GM12878 (cell line): ENCODE data around the gene MS4A12. TPM values are rescaled to one million over a fixed set of nuclear protein-coding genes. Genes with fewer than 3 reads are reported as not detected.

Experiments used
- ATAC-seq: fragments of 200-7000 bp; cut with Tn5 transposase; 3 replicates; pipeline ENCODE4 v1.9.1; 2020; ENCODE audit warnings: mild to moderate bottlenecking, moderate library complexity
- BruUV-seq: library from RNA; stranded (reverse); fragments of 400-500 nt; replicated peaks from 2 replicates; lab custom pipeline; 2021; lab: Mats Ljungman, UMichigan
- CTCF ChIA-PET: fragments of 300-600 bp; sonication (Branson Sonifier 250); formaldehyde crosslinking; extraction: SDS; loops from one replicate; lab custom pipeline; 2021; ENCODE audit warnings: inconsistent platforms; lab: Yijun Ruan, JAX
- POLR2A ChIA-PET: fragments of 350-600 bp; formaldehyde crosslinking; extraction: SDS; loops from one replicate; lab custom pipeline; 2021; ENCODE audit warnings: inconsistent platforms; lab: Charles Lee
- RAD21 ChIA-PET: fragments of 300-600 bp; sonication (Branson Sonifier 250); formaldehyde crosslinking; loops from one replicate; lab custom pipeline; 2023; ENCODE audit warnings: antibody characterized with exemption; ENCODE audit not compliant: unreplicated experiment; lab: Charles Lee
- SMC1A ChIA-PET: fragments of 300-600 bp; sonication (Branson Sonifier 250); formaldehyde crosslinking; loops from one replicate; lab custom pipeline; 2023; ENCODE audit not compliant: unreplicated experiment, uncharacterized antibody; lab: Charles Lee
- DNase-seq: peaks from one replicate; pipeline ENCODE4 v3.0.0-alpha.2; 2011; ENCODE audit warnings: low read depth, low spot score
- FAIRE-seq: peaks from 3 replicates; lab custom pipeline; 2011; peaks lifted over from hg19 to GRCh38; lab: Jason Lieb, UNC
- H2AFZ ChIP-seq: 2 replicates; pipeline ENCODE4 v1.6.0; 2011; ENCODE audit warnings: low read depth, low read length, control low read depth; ENCODE audit not compliant: control insufficient read depth
- H3K27ac ChIP-seq: 2 replicates; pipeline ENCODE4 v1.5.1; 2011; ENCODE audit warnings: control low read depth; ENCODE audit not compliant: control insufficient read depth, insufficient read depth
- H3K27me3 ChIP-seq, 2 experiments: replicated peaks in 1 of 2; 2 replicates each; pipeline versions ENCODE4 v1.6.0 to v1.6.1; 2011; ENCODE audit warnings: low read length in 1 of 2; ENCODE audit not compliant: control insufficient read depth in 2 of 2, insufficient read depth in 2 of 2
- H3K36me3 ChIP-seq, 2 experiments: 2 replicates each; pipeline ENCODE4 v1.5.1; 2011; ENCODE audit warnings: low read length in 1 of 2; ENCODE audit not compliant: control insufficient read depth in 2 of 2, insufficient read depth in 2 of 2
- H3K4me1 ChIP-seq: 2 replicates; pipeline ENCODE4 v1.6.1; 2011; ENCODE audit warnings: mild to moderate bottlenecking, low read length, moderate library complexity, mixed read lengths; ENCODE audit not compliant: control insufficient read depth, insufficient read depth
- H3K4me2 ChIP-seq: 2 replicates; pipeline ENCODE4 v1.6.0; 2011; ENCODE audit warnings: control low read depth; ENCODE audit not compliant: control insufficient read depth, insufficient read depth
- H3K4me3 ChIP-seq: fragments of 200-600 bp; sonication (generic); 2 replicates; pipeline ENCODE4 v1.5.1; 2016
- H3K79me2 ChIP-seq: 2 replicates; pipeline ENCODE4 v1.6.0; 2011; ENCODE audit warnings: low read length; ENCODE audit not compliant: control insufficient read depth, insufficient read depth
- H3K9ac ChIP-seq: 2 replicates; pipeline ENCODE4 v1.8.0; 2011; ENCODE audit warnings: low read length, control low read depth, mixed read lengths; ENCODE audit not compliant: control insufficient read depth, insufficient read depth
- H3K9me3 ChIP-seq: replicated peaks from 3 replicates; pipeline ENCODE4 v1.5.1; 2011; ENCODE audit warnings: mild to moderate bottlenecking, low read length; ENCODE audit not compliant: control insufficient read depth, insufficient read depth
- H4K20me1 ChIP-seq: 2 replicates; pipeline ENCODE4 v1.6.0; 2011; ENCODE audit not compliant: control insufficient read depth, insufficient read depth
- BHLHE40 ChIP-seq, 2 experiments: fragments of 450-650 bp in 1 of 2; IDR thresholded peaks; 2 replicates each; pipeline ENCODE4 v1.6.1; 2011 to 2017; ENCODE audit warnings: low read depth in 2 of 2, borderline replicate concordance in 1 of 2, improper control_type of control experiment in 1 of 2, low read length in 1 of 2, mild to moderate bottlenecking in 1 of 2
- E2F8 ChIP-seq: fragments of 450-650 bp; IDR thresholded peaks from 2 replicates; pipeline ENCODE4 v1.6.1; 2018; ENCODE audit warnings: mild to moderate bottlenecking, low read depth, moderate library complexity; ENCODE audit not compliant: partially characterized antibody
- ETV6 ChIP-seq, 2 experiments: fragments of 450-650 bp in 1 of 2; IDR thresholded peaks in 1 of 2; conservative IDR thresholded peaks in 1 of 2; 2 replicates each; pipeline ENCODE4 v1.6.1; 2014; ENCODE audit warnings: antibody characterized with exemption in 1 of 2, borderline replicate concordance in 1 of 2, low read depth in 1 of 2, mild to moderate bottlenecking in 1 of 2, moderate library complexity in 1 of 2
- MYB ChIP-seq: fragments of 150-350 bp; IDR thresholded peaks from 2 replicates; pipeline ENCODE4 v1.6.1; 2014; ENCODE audit warnings: mild to moderate bottlenecking, low read depth, low read length, borderline replicate concordance
- NFXL1 ChIP-seq: fragments of 450-650 bp; IDR thresholded peaks from 2 replicates; pipeline ENCODE4 v1.6.1; 2017; ENCODE audit warnings: antibody characterized with exemption, mild to moderate bottlenecking, borderline replicate concordance
- RBBP5 ChIP-seq: fragments of 200-600 bp; sonication (generic); conservative IDR thresholded peaks from 2 replicates; pipeline ENCODE4 v1.6.1; 2016
- SPI1 ChIP-seq: IDR thresholded peaks from 2 replicates; pipeline ENCODE4 v1.6.1; 2011; ENCODE audit warnings: low read depth, mild to moderate bottlenecking, low read length, moderate library complexity, borderline replicate concordance; ENCODE audit not compliant: insufficient read depth
- YY1 ChIP-seq: IDR thresholded peaks from 2 replicates; pipeline ENCODE4 v1.6.1; 2011; ENCODE audit warnings: low read depth, mild to moderate bottlenecking, low read length
- ZNF622 ChIP-seq: fragments of 450-650 bp; IDR thresholded peaks from 2 replicates; pipeline ENCODE4 v1.6.1; 2017; ENCODE audit warnings: mild to moderate bottlenecking, inconsistent platforms
- whole genome bisulfite sequencing: methylation state at CpG from one replicate; pipeline ENCODE4 v1.1.6; 2016; ENCODE audit warnings: low lambda C conversion rate; ENCODE audit not compliant: insufficient replicate concordance, insufficient coverage; ENCODE audit errors: missing lambda C conversion rate; 5-methylcytosine and 5-hydroxymethylcytosine counted together
- in situ Hi-C: fragments of 300-500 bp; cut with MboI; formaldehyde crosslinking; loops from 9 replicates; pipeline ENCODE4 v1.14.3; 2018; ENCODE audit warnings: mixed read lengths
- intact Hi-C: fragments of 100-400 bp; cut with micrococcal nuclease; formaldehyde crosslinking; loops from one replicate; pipeline ENCODE4 v1.14.2; 2022; ENCODE audit not compliant: unreplicated experiment
- polyA plus RNA-seq, 11 experiments: library from polyadenylated mRNA; depleted of rRNA in 4 of 11; unstranded in 6 of 11; stranded (reverse) in 5 of 11; fragments of >200 nt; fragmentation: Nextera tagmentation in 4 of 11; fragmentation: Illumina TruSeq in 1 of 11; extraction: Ambion mirVana in 4 of 11; extraction: Trizol in 1 of 11; gene quantifications; 1 replicate in 1 of 11; 2 replicates in 10 of 11; pipeline versions ENCODE4 v1.2.1 to v1.2.3, GENCODE V29; 2011 to 2016; ENCODE audit warnings: inconsistent platforms in 2 of 11, missing spikeins in 2 of 11, low read depth in 1 of 11
- total RNA-seq, 4 experiments: library from RNA; depleted of rRNA in 3 of 4; stranded (reverse); fragments of >200 nt in 3 of 4; fragmentation: Illumina TruSeq in 1 of 4; extraction: Trizol in 1 of 4; gene quantifications; 2 replicates each; pipeline versions ENCODE4 v1.2.1 to v1.2.3, GENCODE V29; 2013 to 2021
- TF ChIP-seq, protein P1 (sequence below): fragments of 450-650 bp; IDR thresholded peaks from 2 replicates; pipeline ENCODE4 v1.6.1; 2017; ENCODE audit warnings: mild to moderate bottlenecking, low read depth, inconsistent platforms; ENCODE audit not compliant: poor library complexity, severe bottlenecking
- TF ChIP-seq, protein P2 (sequence below): fragments of 450-650 bp; formaldehyde crosslinking; IDR thresholded peaks from 2 replicates; pipeline ENCODE4 v1.4.0; 2020; ENCODE audit warnings: mild to moderate bottlenecking, moderate library complexity

The MS4A12 gene
- total and polyA plus RNA-seq, 10 of the 15 experiments (the other 5 are each of a cell fraction or from before 2014, with no cell fraction given) = 0.05 TPM; not detected in 9

DNA sequence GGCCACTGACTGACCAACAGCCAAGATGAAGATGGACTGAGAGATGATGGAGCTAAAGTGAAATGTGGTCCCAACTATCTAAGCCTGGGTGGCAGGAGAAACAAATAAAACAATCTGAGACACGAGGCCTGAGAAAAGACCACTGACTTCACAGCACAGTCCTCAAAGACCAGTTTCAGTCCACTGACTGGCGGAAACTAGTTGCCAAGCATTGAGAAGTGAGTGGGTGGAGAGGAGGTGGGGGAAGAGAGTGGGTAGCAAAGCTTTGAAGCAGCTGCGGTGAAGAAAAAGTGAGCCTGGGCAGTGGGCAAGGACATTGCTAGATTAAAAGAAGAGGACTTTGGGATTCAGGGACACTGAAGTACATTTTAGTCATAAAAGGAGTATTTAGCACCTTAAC, 35.0 kb upstream of the MS4A12 start:
- RAD21 ChIA-PET = interaction anchor here (1.2 to 7.4 kb wide), 9 partner anchors 12 to 306 kb away, joined by 3 to 195 read pairs (median 16); partner anchors contain the start of gene MS4A7
- POLR2A ChIA-PET = interaction anchor here (0.9 to 3.9 kb wide), 11 partner anchors 11 to 94 kb away, joined by 3 to 23 read pairs (median 3); partner anchors contain the start of gene MS4A7
- TF ChIP-seq ETV6 (conservative IDR thresholded peaks at IDR 0.05 in 1 of 2, IDR thresholded peaks at IDR 0.05 in 1 of 2; ENCODE audit: borderline replicate concordance in 1 of 2, low read depth in 1 of 2) (peak in 1 of 2 experiments; percentile 42; a peak in 1 of 4 replicates), BHLHE40 (IDR thresholded peaks at IDR 0.05; ENCODE audit: borderline replicate concordance in 1 of 2, low read depth in 2 of 2, low read length in 1 of 2) (peak in 1 of 2 experiments; percentile 51; a peak in 1 of 4 replicates), SPI1 (no peak), NFXL1 (no peak), MYB (no peak), E2F8 (no peak), YY1 (0 out of 2 replicates have a peak, but pooled peaks have one; percentile 29), ZNF622 (no peak), RBBP5 (no peak)
- TF ChIP-seq, protein P1, sequence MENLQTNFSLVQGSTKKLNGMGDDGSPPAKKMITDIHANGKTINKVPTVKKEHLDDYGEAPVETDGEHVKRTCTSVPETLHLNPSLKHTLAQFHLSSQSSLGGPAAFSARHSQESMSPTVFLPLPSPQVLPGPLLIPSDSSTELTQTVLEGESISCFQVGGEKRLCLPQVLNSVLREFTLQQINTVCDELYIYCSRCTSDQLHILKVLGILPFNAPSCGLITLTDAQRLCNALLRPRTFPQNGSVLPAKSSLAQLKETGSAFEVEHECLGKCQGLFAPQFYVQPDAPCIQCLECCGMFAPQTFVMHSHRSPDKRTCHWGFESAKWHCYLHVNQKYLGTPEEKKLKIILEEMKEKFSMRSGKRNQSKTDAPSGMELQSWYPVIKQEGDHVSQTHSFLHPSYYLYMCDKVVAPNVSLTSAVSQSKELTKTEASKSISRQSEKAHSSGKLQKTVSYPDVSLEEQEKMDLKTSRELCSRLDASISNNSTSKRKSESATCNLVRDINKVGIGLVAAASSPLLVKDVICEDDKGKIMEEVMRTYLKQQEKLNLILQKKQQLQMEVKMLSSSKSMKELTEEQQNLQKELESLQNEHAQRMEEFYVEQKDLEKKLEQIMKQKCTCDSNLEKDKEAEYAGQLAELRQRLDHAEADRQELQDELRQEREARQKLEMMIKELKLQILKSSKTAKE = peak; percentile 63
- TF ChIP-seq, protein P2, sequence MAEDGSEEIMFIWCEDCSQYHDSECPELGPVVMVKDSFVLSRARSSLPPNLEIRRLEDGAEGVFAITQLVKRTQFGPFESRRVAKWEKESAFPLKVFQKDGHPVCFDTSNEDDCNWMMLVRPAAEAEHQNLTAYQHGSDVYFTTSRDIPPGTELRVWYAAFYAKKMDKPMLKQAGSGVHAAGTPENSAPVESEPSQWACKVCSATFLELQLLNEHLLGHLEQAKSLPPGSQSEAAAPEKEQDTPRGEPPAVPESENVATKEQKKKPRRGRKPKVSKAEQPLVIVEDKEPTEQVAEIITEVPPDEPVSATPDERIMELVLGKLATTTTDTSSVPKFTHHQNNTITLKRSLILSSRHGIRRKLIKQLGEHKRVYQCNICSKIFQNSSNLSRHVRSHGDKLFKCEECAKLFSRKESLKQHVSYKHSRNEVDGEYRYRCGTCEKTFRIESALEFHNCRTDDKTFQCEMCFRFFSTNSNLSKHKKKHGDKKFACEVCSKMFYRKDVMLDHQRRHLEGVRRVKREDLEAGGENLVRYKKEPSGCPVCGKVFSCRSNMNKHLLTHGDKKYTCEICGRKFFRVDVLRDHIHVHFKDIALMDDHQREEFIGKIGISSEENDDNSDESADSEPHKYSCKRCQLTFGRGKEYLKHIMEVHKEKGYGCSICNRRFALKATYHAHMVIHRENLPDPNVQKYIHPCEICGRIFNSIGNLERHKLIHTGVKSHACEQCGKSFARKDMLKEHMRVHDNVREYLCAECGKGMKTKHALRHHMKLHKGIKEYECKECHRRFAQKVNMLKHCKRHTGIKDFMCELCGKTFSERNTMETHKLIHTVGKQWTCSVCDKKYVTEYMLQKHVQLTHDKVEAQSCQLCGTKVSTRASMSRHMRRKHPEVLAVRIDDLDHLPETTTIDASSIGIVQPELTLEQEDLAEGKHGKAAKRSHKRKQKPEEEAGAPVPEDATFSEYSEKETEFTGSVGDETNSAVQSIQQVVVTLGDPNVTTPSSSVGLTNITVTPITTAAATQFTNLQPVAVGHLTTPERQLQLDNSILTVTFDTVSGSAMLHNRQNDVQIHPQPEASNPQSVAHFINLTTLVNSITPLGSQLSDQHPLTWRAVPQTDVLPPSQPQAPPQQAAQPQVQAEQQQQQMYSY = no peak

More for the DNA sequence above, 35.0 kb upstream of the MS4A12 start:
- H3K79me2 ChIP-seq = peaks cover 71% of the 10 kb centered on the region
- H3K4me3 ChIP-seq = peak overlapping the region; percentile 89
- no TSS peak for BruUV-seq
- WGBS = 0% methylated on average over 3 of the region's 3 CpGs
- H3K4me1 ChIP-seq = peaks cover 22% of the 10 kb centered on the region
- SMC1A ChIA-PET = interaction anchor here (0.8 to 9.0 kb wide), 20 partner anchors 9 to 307 kb away, joined by 3 to 298 read pairs (median 6); partner anchors contain the start of gene MS4A7
- peaks cover 8% of the 10 kb centered on the region for H4K20me1 ChIP-seq
- peak overlapping the region; percentile 93 for H3K27ac ChIP-seq
- CTCF ChIA-PET = interaction anchor here (0.8 to 7.7 kb wide), 17 partner anchors 9 to 306 kb away, joined by 3 to 190 read pairs (median 6); no protein-coding TSS in a partner anchor
- peak; percentile 50 for ATAC-seq
- peak; percentile 83 for DNase-seq
- H3K36me3 ChIP-seq = peaks cover 6 to 7% of the 10 kb centered on the region in 2 experiments
- H2AFZ ChIP-seq = no peak overlapping the region; the same call in 1 of the 2 replicates
- intact Hi-C loops = no loop called here
- no peaks in the 10 kb centered on the region for H3K9me3 ChIP-seq
- peak overlapping the region; percentile 82 for H3K4me2 ChIP-seq
- peak overlapping the region; percentile 85 for H3K9ac ChIP-seq
- FAIRE-seq = no peak
- in situ Hi-C loops = loop anchor here (10.0 kb wide), 1 partner anchor 607 kb away; no protein-coding TSS in a partner anchor
- no peaks in the 10 kb centered on the region for H3K27me3 ChIP-seq
